Mesothelial cell of epicardium (in vitro differentiated cells): ENCODE data around the gene CCDC169. TPM values are rescaled to one million over a fixed set of nuclear protein-coding genes. Genes with fewer than 3 reads are reported as not detected.

Experiments used
- DNase-seq, 2 experiments: peaks; one replicate each; pipeline ENCODE4 v3.0.0; 2021; ENCODE audit warnings: low spot score in 2 of 2; ENCODE audit not compliant: unreplicated experiment in 2 of 2
- H3K27ac Mint-ChIP-seq: 2 replicates; pipeline ENCODE4 v1.8.0; 2021; ENCODE audit warnings: mixed read lengths
- H3K27me3 Mint-ChIP-seq: 2 replicates; pipeline ENCODE4 v1.8.0; 2021; ENCODE audit warnings: low read depth, mixed read lengths
- H3K36me3 Mint-ChIP-seq: 2 replicates; pipeline ENCODE4 v1.8.0; 2021; ENCODE audit warnings: mixed read lengths
- H3K4me1 Mint-ChIP-seq: 2 replicates; pipeline ENCODE4 v1.8.0; 2021; ENCODE audit warnings: mixed read lengths
- H3K4me3 Mint-ChIP-seq: 2 replicates; pipeline ENCODE4 v1.8.0; 2021; ENCODE audit warnings: mild to moderate bottlenecking, moderate library complexity, mixed read lengths
- H3K9me3 Mint-ChIP-seq: 2 replicates; pipeline ENCODE4 v1.8.0; 2021; ENCODE audit warnings: mixed read lengths
- total RNA-seq: library from RNA; stranded (reverse); gene quantifications from 3 replicates; pipeline ENCODE4 v1.2.1, GENCODE V29; 2021
- TF ChIP-seq, protein P1 (sequence below): fragments of 200-600 bp; sonication (generic); IDR thresholded peaks from one replicate; pipeline ENCODE4 v1.5.0; 2021; ENCODE audit warnings: antibody characterized with exemption; ENCODE audit not compliant: unreplicated experiment

CCDC169 gene
- total RNA-seq, 1 donor from 2014 or later = 5.3 TPM

GRCh38 chr13:36188441-36188840, 109.2 kb downstream of the CCDC169 start:
- Mint-ChIP-seq H3K4me3 (no peak overlapping the region), H3K4me1 (peaks cover 12% of the 10 kb centered on the region), H3K9me3 (peaks cover 3% of the 10 kb centered on the region), H3K36me3 (no peaks in the 10 kb centered on the region), H3K27me3 (peaks cover 3% of the 10 kb centered on the region), H3K27ac (no peak overlapping the region)
- TF ChIP-seq, protein P1, sequence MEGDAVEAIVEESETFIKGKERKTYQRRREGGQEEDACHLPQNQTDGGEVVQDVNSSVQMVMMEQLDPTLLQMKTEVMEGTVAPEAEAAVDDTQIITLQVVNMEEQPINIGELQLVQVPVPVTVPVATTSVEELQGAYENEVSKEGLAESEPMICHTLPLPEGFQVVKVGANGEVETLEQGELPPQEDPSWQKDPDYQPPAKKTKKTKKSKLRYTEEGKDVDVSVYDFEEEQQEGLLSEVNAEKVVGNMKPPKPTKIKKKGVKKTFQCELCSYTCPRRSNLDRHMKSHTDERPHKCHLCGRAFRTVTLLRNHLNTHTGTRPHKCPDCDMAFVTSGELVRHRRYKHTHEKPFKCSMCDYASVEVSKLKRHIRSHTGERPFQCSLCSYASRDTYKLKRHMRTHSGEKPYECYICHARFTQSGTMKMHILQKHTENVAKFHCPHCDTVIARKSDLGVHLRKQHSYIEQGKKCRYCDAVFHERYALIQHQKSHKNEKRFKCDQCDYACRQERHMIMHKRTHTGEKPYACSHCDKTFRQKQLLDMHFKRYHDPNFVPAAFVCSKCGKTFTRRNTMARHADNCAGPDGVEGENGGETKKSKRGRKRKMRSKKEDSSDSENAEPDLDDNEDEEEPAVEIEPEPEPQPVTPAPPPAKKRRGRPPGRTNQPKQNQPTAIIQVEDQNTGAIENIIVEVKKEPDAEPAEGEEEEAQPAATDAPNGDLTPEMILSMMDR = no peak
- DNase-seq = no peak

DNA sequence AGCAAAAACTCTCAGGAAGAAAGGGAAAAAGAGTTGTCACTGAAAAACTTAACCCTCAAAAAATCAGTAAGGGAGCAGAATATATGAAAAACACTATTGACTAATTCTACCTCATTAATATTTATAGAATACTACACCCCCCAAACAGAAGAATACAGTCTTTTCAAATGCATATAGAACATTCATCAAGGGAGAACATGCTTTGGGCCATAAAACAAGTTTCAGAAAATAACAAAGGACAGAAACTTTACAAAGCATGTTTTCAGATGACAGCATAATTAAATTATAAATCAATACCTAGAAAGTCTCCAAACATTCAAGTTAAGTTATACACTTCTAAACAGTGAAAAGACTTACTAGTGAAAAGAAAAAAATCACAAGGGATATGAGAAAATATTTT, 113.7 kb downstream of the CCDC169 start:
- no peak overlapping the region for H3K4me3 Mint-ChIP-seq
- peaks cover 12% of the 10 kb centered on the region for H3K9me3 Mint-ChIP-seq
- H3K4me1 Mint-ChIP-seq = peaks cover 10% of the 10 kb centered on the region
- TF ChIP-seq, protein P1 = no peak
- H3K36me3 Mint-ChIP-seq = peaks cover 2% of the 10 kb centered on the region
- H3K27ac Mint-ChIP-seq = no peak overlapping the region
- no peak for DNase-seq
- H3K27me3 Mint-ChIP-seq = no peaks in the 10 kb centered on the region

Other genes with a start within 250 kb of the CCDC169 start
- gene DCLK1, start 166.4 kb downstream of the CCDC169 start, total RNA-seq = 21.7 to 23.1 TPM (median 22.6 TPM) in 3 replicates
- 0.44 to 0.58 TPM (median 0.47 TPM) in 3 replicates for gene SOHLH2, start 83.3 kb downstream of the CCDC169 start, total RNA-seq
- gene SPART, start 48.6 kb upstream of the CCDC169 start, total RNA-seq = 88.5 to 90.7 TPM (median 89.5 TPM) in 3 replicates
- gene CCNA1, start 134.7 kb upstream of the CCDC169 start, total RNA-seq = 0.16 to 0.20 TPM (median 0.18 TPM) in 3 replicates